GM21526 (cell line): Measurements from ENCODE around the gene OR2T8.
A peak's percentile ranks its signal among the peaks of the same experiment; 100 is the strongest.

Experiments
- ATAC-seq: cut with Tn5 transposase; IDR thresholded peaks from one replicate; pipeline ENCODE4 v1.9.1; 2021; ENCODE audit warnings: moderate library complexity; ENCODE audit not compliant: unreplicated experiment, low FRiP score

The OR2T8 gene

DNA sequence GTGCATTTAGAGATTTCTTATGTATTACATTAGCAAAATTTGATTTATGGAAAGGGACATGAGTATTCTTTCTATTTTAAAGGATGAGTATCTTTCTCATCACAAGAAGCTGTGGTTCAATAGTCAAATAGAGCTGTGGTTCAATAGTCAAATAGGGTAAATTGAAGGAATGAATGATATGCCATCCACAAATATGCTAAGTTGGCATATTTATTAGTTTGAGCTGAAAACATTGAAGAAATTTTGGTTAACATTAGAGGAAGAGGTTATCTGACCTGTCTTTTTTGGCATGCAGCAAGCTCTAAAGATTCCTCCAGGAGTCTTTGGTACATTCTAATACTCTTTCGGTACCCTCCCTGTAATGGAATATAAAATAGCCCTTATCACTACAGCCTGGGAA is 33.4 kb downstream of the OR2T8 start:
- no peak for ATAC-seq

DNA sequence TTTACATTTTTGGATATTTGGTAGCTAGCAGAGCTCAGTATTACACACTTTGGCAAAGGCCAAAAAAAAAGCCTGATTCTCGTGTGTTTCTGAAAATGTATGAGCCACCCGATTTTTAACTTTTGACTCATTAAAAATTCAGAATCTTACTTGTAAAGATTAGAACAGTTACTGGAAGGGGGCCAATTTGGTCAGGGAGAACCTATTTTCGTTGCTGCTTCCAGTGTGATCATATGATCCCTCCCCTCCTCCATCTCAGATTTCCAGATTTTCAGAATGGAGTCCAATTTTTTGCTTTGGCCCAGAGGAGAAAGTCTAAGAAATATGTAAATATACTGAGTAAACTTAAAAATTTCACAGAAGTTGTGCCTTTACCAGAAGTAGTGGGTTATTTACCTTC is 41.7 kb downstream of the OR2T8 start:
- no peak for ATAC-seq

DNA sequence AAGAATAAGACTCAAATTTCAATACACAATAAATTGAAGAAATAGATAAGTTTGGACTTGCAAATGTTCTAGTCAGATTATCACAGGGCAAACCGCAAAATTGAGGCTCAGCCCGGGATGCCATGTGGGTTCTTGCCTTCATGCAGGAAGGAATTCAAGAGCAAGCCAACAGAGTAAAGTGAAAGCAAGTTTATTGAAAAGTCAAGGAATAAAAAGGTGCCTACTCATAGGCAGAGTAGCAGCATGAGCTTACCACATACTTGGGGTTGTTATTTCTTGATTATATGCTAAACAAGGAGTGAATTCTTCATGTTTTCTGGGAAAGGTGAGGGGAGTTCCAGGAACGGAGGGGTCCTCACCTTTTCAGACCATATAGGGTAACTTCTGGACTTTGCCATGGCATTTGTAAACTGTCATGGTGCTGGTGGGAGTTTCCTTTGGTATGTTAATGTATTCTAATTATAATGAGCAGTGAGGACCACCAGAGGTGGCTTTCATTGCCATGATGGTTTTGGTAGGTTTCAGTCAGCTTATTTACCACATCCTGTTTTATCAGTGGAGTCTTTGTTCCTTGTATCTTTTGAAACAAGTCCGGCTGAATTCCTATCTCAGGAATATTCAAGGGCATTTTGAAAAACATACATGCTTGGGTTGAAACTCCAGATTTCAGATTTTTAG is 43.0 kb downstream of the OR2T8 start:
- no peak for ATAC-seq

GRCh38 chr1:247964933-247965332 is 44.9 kb downstream of the OR2T8 start, which contains the start of gene OR2AK2:
TSS of gene OR2AK2 (plus strand) at chr1:247965233. CDS start at chr1:247965377, 144 bp downstream.
- ATAC-seq = no peak

DNA sequence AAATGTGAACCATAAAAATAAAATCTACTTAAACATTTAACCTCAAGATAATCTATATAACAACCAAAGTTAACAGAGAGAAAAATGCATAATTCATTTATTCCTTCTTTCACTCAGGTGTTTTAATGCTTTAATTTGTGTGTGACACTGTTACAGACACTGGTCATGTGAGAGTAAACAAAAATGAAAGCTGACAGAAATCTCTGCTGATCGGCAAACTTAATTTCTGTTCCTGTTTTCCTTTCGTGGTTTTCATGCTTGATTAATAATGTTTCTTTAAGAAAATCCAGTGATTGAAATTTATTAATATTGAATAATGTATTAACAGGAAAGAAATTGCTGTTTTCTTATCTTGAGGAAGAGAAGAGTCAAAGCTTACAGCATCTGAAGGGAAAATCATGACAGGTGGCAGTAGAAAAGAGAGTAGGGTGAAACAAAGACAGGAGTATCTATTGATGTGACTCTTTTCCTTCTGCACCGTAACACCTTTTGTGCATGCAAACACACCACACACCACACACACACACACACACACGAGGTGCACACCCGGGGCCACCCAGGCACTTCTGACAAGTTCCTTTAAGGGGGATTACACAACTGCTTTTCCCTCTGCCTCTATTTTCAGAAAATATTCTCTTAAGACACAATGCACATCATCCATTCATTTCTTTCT is 46.6 kb downstream of the OR2T8 start:
- peak; percentile 89 for ATAC-seq
